HG03045 (cell line): ENCODE results near the gene SGPP1.
"Not testable (repeated sequence)": the region's sequence is repeated elsewhere in the genome, so short reads cannot be mapped to it uniquely, and the experiment has no call there.

Experiments used
- ATAC-seq: cut with Tn5 transposase; IDR thresholded peaks from one replicate; pipeline ENCODE4 v1.9.1; 2021; ENCODE audit warnings: mild to moderate bottlenecking, moderate library complexity; ENCODE audit not compliant: unreplicated experiment

The SGPP1 gene

GRCh38 chr14:63673886-63674497 lies 53.9 kb downstream of the SGPP1 start:
- ATAC-seq = no peak

DNA sequence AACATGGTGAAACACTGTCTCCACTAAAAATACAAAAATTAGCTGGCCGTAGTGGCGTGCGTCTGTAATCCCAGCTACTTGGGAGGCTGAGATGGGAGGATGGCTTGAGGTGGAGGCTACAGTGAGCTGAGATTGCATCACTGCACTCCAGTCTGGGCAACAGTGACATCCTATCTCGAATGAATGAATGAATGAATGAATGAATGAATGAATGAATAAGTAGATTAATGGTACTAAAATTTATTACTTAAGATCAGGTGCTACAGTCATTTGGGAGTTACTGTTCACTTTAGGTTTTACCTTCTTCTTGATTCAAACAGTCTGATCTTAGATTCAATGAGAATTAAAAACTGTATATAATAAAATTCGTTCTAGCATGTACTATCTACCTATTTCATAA lies 54.6 kb downstream of the SGPP1 start:
- no peak for ATAC-seq

DNA sequence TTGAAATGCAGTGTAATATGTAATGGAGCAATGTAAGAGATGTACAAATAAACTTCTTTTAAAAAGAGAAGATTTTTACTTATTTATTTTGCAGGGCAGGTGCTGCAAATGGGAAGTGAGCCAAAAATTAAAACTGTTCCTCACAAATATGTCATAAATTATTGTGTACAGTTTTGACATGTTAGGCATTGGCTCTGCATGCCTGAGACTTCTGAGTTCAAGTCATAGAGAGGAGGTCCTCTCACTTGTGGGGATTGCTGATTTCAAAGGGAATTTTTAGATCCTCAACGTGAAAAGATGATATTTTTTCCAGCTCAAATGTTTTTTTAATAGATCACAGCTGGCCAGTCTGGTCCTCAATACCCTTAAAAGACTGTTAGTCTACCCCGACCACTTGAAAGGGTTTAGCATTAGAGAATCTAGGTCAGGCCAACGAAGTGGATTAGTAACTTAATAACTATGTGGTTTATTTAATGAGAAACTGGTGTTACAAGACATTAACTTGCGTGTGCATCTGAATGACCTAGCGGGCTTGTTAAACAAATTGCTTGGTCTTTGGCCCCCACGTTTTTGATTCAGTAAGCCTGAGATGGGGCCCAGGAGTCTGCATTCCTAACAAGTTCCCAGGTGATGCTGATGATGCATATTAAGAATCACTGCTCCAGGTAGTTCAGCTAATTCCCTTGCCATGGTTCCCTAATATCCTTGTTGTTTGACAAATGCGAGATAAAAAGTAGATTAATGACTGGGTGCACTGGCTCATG lies 55.3 kb downstream of the SGPP1 start:
- no peak for ATAC-seq

- ATAC-seq = no peak
These were observed 55.9 kb downstream of the SGPP1 start for GRCh38 chr14:63671987-63672386.

- ATAC-seq = no peak
These were observed 57.2 kb downstream of the SGPP1 start for GRCh38 chr14:63670692-63671091.

GRCh38 chr14:63666335-63666734 lies 61.5 kb downstream of the SGPP1 start:
- ATAC-seq = no peak

DNA sequence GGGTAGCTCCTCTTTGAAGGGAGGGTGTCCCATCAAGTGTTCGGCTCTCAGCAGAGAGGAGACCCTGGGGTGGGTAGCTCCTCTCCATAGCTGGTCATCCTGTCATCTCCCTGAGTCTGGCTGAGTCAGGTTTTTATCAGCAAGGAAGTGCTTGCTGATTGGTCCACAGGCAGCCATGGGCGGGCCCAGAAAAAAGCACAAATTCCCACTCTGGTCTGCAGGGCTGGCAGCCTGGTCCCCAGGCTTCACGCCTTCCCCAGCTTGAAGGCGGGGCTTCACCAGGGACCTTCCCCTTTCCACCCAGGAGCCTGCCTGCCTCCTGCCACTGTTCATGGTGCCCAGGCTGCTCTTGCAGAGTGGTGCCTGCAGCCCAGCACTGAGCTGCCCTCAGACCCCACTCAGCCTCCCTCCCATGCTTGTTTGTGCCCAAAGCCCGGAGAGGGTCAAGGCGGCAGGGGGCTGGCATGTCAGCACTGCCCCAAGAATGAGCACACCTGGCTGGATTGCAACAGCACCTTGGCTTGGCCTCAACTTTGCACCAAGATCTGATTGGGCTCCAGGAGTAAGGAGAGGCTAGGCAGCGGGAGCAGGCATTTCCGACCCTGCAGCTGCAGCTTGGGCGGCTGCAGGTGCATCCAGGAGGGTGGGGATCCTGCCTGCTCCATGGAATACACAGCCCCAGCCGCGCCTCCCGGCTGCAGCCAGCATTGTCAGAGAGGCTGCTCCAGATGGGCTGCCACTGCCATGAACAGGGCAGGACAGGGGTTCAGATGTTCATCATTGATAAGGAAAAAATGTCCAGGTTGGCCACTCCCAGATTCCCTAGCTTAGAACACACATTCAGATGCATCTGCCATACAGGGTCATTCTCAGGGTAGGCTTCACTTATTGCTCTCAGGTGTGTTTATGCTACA lies 64.2 kb downstream of the SGPP1 start:
- ATAC-seq = no peak

- no peak for ATAC-seq
These were observed 65.1 kb downstream of the SGPP1 start for GRCh38 chr14:63662776-63663175.

GRCh38 chr14:63661881-63662280 lies 66.0 kb downstream of the SGPP1 start:
- ATAC-seq = not testable (repeated sequence)

DNA sequence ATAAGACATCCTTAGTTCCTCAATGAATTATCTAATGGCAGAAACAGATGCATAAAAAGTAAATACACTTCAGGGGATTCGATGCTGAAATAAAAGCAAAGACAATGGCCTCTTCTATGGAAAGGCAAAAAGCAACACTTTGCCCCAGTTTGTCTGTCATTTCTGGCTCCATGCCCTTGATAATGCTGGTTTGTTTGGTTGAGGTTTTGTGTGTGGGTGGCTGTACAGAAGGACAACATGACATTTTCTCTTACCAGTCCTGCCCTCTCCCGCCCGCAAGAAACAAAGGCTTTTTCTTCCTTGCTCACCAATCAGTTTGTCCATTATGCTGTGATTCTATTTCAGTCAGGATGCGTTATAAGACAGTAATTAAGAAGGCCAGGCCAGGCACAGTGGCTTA lies 68.1 kb downstream of the SGPP1 start:
- ATAC-seq = no peak

DNA sequence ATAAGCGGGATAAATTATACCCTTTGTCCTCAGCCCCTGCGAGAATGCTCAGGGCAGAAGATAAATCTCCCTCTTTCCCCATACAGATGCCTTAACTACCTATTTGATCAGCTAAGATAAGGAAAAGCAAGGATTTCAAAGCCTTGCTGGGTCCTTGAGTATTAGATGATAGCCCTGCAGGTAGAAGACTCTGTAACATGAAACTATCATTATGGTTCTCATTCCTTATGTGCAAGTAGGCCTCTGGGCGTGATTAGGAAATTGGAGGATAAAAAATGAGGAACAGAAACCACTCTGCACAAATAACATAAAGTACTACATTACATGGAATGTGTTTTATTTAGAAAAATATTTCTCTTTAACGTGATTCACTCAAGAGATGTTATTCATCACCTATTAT lies 71.7 kb downstream of the SGPP1 start:
- no peak for ATAC-seq

DNA sequence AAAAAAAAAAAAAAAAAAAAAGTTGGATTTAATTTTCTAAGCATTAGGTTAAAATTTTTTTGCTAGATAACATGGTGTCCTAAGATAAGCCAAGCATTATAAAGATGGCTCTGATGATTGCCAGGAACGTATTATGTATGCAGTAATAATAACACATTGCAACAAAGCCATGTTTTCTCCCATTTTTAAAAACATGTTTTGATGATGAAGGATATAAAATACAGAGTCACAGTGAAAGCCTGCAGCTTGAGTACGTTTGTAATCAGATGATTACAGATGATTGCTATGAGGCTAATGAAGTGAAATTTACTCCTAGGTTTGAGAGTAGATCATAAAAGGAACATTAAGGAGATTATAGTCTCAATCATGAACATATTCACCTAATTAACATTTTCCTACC lies 72.9 kb downstream of the SGPP1 start:
- ATAC-seq = no peak

GRCh38 chr14:63654346-63654745 lies 73.5 kb downstream of the SGPP1 start:
- ATAC-seq = no peak

DNA sequence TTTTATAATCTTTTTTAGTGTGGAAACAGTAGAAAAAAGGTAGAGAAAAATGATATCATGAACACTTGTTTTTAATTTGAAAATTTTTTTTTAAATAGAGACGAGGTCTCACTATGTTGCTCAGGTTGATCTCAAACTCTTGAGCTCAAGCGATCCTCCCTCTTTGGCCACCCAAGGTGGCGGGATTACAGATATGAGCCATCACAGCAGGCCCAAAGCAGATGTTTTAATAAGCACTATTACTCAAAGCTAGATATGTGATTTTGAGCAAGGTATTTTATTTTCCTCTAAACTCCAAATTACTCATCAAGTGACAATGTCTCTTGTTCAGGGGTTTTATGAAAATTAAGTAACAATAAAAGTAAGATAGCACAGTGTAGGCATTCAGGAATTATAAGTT lies 75.5 kb downstream of the SGPP1 start:
- no peak for ATAC-seq

DNA sequence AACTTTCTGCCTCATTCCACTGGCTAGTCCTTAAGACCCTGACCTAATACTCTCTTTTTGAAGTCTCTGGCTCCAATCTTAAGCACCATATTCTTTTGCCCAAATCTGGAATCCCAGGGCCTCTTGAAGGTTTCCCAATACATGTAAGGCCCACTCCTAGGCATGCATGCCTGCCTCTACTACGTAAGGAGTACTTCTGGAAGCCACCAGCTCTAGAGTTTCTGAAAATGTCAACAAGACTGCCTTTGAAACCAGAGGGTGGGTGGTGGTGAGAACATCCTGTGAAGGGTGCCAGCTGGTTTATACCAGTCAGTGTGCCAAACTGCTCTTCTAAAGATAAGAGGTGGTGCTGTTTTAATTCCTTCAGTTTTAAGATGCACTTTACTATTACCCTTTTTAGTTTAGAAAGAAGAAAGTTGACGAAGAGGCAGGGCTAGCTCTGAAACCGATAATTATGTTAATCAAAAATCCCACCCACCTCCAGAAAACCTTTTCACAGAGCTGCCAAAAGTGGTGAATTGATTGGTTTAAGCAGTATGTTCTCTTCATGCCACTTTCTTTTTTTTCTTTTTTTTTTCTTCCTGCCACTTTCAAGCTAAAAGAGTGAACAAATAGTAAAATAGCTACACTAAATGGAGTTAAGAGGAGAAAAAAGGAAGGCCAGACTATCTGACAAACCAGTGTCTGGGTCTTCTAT lies 77.5 kb downstream of the SGPP1 start:
- no peak for ATAC-seq

GRCh38 chr14:63647696-63648410 lies 80.0 kb downstream of the SGPP1 start:
- peak; percentile 73 for ATAC-seq

DNA sequence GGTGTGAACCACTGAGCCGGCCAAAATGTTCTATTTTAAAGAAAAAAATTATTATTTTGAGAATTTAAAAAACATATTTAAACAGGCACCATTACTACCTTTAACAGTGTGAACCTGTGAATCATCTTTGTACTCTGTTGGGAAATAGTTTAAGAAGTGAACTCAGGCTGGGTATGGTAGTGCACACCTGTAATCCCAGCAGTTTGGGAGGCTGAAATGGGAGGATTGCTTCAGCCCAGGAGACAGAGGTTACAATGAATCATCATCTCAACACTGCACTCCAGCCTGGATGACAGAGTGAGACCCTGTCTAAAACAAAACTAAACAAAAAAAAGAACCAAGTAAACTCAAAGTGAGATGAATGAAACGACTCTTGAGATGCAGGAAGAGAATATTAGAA lies 83.1 kb downstream of the SGPP1 start:
- no peak for ATAC-seq

DNA sequence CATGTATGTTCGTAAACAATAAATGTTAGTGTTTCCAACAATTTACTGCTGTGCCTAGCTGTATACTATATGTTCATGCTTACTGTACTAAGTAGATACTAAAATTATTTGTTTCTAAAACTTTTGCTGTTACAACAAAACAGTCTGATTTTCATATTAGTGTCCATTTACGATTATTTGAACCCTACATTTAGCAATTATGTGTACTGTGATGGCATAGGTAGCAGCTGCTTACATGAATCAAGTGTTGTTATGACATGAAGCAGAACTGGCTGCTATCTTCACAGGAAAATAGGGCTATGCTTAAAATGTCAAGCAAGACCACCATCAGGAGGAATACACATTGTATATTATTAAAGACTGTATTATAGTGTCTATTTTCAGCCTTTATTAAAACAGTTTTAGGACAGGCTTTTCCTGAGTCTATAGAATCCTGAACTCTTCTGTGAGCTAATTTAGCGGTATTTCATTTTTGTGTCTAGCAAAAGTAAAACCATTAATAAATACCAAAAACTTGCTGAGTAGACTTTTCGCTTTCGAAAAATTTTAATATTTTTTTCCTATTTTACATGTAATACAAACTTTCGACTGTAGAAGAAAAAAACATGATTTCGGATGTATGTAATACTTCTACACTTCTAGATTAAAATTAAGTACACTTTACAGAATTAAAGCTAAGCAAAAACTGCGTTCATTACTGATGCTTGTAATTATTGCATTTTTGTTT lies 85.0 kb downstream of the SGPP1 start:
- ATAC-seq = no peak

- ATAC-seq = peak; percentile 62
These were observed 85.6 kb downstream of the SGPP1 start for GRCh38 chr14:63642229-63642611.
